ENCODE measurements around the gene AIF1. TPM values are rescaled to one million over a fixed set of nuclear protein-coding genes. Genes with fewer than 3 reads are reported as not detected.

AIF1 gene
- total RNA-seq = not detected in 2 replicates

GRCh38 chr6:31614684-31615578 lies at the start of gene AIF1:
Gene AIF1, plus strand, starts transcription at chr6:31615234. Its CDS starts 96 bp downstream, at chr6:31615330.
- no peak within 1 kb of the TSS for H3K4me3 ChIP-seq (ENCODE audit: low read depth, low read length)
- TF ChIP-seq, protein P1, sequence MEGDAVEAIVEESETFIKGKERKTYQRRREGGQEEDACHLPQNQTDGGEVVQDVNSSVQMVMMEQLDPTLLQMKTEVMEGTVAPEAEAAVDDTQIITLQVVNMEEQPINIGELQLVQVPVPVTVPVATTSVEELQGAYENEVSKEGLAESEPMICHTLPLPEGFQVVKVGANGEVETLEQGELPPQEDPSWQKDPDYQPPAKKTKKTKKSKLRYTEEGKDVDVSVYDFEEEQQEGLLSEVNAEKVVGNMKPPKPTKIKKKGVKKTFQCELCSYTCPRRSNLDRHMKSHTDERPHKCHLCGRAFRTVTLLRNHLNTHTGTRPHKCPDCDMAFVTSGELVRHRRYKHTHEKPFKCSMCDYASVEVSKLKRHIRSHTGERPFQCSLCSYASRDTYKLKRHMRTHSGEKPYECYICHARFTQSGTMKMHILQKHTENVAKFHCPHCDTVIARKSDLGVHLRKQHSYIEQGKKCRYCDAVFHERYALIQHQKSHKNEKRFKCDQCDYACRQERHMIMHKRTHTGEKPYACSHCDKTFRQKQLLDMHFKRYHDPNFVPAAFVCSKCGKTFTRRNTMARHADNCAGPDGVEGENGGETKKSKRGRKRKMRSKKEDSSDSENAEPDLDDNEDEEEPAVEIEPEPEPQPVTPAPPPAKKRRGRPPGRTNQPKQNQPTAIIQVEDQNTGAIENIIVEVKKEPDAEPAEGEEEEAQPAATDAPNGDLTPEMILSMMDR (IDR thresholded peaks at IDR 0.05; ENCODE audit: insufficient read depth, low read depth, low read length) = no peak
- no peak for DNase-seq (ENCODE audit: low read depth)

- DNase-seq (ENCODE audit: low read depth) = no peak
- H3K4me3 ChIP-seq (ENCODE audit: low read depth, low read length) = no peak overlapping the region
- TF ChIP-seq, protein P1 (IDR thresholded peaks at IDR 0.05; ENCODE audit: insufficient read depth, low read depth, low read length) = no peak
Observed at GRCh38 chr6:31567531-31568370, 47.3 kb upstream of the AIF1 start.

DNA sequence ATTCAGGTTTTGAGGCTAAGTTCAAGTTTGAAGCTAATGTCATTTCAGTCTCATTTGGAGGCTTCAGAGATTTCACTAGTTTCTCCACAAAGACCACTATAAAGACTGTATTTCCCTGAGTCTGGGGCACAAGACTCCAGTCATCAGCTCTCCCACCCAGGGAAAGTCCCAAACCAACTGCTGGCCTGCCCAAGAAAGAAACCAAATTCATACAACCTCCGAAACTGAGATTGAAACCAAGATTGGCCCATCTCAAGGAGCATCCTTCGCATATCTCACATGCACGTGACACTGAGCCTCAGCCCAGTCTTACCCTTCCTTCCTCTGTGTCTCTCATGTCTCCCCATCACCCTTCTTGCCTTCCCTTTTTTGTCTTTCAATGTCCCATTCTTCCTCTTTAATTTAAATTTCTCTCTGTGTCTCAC lies 46.5 kb upstream of the AIF1 start:
- DNase-seq (ENCODE audit: low read depth) = no peak
- TF ChIP-seq, protein P1 (IDR thresholded peaks at IDR 0.05; ENCODE audit: insufficient read depth, low read depth, low read length) = no peak
- H3K4me3 ChIP-seq (ENCODE audit: low read depth, low read length) = no peak overlapping the region

- H3K4me3 ChIP-seq (ENCODE audit: low read depth, low read length) = no peak overlapping the region
- DNase-seq (ENCODE audit: low read depth) = no peak
- TF ChIP-seq, protein P1 (IDR thresholded peaks at IDR 0.05; ENCODE audit: insufficient read depth, low read depth, low read length) = no peak
Observed at GRCh38 chr6:31569861-31570536, 45.0 kb upstream of the AIF1 start.

DNA sequence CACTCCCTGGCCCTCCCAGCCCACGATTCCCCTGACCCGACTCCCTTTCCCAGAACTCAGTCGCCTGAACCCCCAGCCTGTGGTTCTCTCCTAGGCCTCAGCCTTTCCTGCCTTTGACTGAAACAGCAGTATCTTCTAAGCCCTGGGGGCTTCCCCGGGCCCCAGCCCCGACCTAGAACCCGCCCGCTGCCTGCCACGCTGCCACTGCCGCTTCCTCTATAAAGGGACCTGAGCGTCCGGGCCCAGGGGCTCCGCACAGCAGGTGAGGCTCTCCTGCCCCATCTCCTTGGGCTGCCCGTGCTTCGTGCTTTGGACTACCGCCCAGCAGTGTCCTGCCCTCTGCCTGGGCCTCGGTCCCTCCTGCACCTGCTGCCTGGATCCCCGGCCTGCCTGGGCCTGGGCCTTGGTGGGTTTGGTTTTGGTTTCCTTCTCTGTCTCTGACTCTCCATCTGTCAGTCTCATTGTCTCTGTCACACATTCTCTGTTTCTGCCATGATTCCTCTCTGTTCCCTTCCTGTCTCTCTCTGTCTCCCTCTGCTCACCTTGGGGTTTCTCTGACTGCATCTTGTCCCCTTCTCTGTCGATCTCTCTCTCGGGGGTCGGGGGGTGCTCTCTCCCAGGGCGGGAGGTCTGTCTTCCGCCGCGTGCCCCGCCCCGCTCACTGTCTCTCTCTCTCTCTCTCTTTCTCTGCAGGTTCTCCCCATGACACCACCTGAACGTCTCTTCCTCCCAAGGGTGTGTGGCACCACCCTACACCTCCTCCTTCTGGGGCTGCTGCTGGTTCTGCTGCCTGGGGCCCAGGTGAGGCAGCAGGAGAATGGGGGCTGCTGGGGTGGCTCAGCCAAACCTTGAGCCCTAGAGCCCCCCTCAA lies 42.8 kb upstream of the AIF1 start, which contains the start of gene LTA:
Gene LTA, plus strand, starts transcription at position 249 of the 871 bp plus-strand sequence. Its CDS starts 454 bp downstream, at position 703.
- H3K4me3 ChIP-seq (ENCODE audit: low read depth, low read length) = no peak within 1 kb of the TSS
- TF ChIP-seq, protein P1 (IDR thresholded peaks at IDR 0.05; ENCODE audit: insufficient read depth, low read depth, low read length) = no peak
- DNase-seq (ENCODE audit: low read depth) = no peak
